Measurements from ENCODE around the gene PCDHB6.
"Not testable (repeated sequence)": the region's sequence is repeated elsewhere in the genome, so short reads cannot be mapped to it uniquely, and the experiment has no call there.

Gene PCDHB6

GRCh38 chr5:141149812-141150211 is at the start of gene PCDHB6:
PCDHB6 (plus strand) TSS chr5:141150057; CDS start chr5:141150258, 201 bp downstream.
- no peaks in the 10 kb centered on the region for H3K4me1 ChIP-seq (ENCODE audit: insufficient read depth, low read length)
- H3K36me3 ChIP-seq (ENCODE audit: insufficient read depth, low read length) = no peaks in the 10 kb centered on the region
- H3K9ac ChIP-seq (ENCODE audit: low read depth, low read length) = no peak within 1 kb of the TSS
- no peaks in the 10 kb centered on the region for H3K9me3 ChIP-seq (ENCODE audit: control insufficient read depth, insufficient read depth, low read length)

DNA sequence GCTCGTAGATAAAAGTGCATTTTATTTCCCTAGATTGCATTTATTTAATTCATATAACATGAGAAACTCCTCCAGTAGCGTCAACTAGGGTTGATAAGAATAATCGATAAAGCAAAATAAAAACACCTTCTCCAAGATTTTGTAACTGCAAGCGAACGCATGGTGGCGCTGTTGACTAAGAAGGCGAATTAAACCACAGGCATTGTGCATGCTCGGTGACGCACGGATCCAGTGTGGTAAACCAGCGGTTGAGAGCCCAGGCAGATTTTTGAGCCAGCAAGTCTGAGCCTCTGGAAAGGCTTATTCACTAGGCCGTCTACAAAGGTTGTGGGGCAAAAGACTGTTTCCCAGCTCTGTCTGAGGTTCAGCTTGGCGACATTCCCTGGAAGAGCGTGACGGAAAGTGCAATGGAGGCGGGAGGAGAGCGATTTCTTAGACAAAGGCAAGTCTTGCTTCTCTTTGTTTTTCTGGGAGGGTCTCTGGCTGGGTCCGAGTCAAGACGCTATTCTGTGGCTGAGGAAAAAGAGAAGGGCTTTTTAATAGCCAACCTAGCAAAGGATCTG is 49.5 kb upstream of the PCDHB6 start, which contains the start of gene PCDHB3:
PCDHB3 (plus strand) TSS at position 231 of the 563 bp plus-strand sequence; CDS start at position 408, 177 bp downstream.
- Histone ChIP-seq H3K36me3 (ENCODE audit: insufficient read depth, low read length) (no peaks in the 10 kb centered on the region), H3K9ac (ENCODE audit: low read depth, low read length) (peak within 1 kb of the TSS; percentile 25), H3K9me3 (ENCODE audit: control insufficient read depth, insufficient read depth, low read length) (no peaks in the 10 kb centered on the region), H3K4me1 (ENCODE audit: insufficient read depth, low read length) (no peaks in the 10 kb centered on the region)

DNA sequence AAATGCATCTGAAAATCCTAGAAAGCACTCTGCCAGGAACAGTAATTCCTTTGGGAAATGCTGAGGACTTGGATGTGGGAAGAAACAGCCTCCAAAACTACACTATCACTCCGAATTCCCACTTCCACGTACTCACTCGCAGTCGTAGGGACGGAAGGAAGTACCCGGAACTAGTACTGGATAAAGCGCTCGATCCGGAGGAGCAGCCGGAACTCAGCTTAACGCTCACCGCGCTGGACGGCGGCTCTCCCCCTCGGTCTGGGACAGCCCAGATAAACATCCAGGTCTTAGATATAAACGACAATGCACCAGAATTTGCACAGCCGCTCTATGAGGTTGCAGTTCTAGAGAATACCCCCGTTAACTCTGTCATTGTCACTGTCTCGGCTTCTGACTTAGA is 48.8 kb upstream of the PCDHB6 start:
- Histone ChIP-seq H3K9me3 (ENCODE audit: control insufficient read depth, insufficient read depth, low read length) (no peaks in the 10 kb centered on the region), H3K9ac (ENCODE audit: low read depth, low read length) (no peak overlapping the region), H3K4me1 (ENCODE audit: insufficient read depth, low read length) (no peaks in the 10 kb centered on the region)

GRCh38 chr5:141102070-141102469 is 47.8 kb upstream of the PCDHB6 start:
- H3K4me1 ChIP-seq (ENCODE audit: insufficient read depth, low read length); H3K9me3 ChIP-seq (ENCODE audit: control insufficient read depth, insufficient read depth, low read length); H3K9ac ChIP-seq (ENCODE audit: low read depth, low read length); H3K36me3 ChIP-seq (ENCODE audit: insufficient read depth, low read length): not testable (repeated sequence)

More for the DNA sequence above, 48.8 kb upstream of the PCDHB6 start:
- no peaks in the 10 kb centered on the region for H3K36me3 ChIP-seq (ENCODE audit: insufficient read depth, low read length)

DNA sequence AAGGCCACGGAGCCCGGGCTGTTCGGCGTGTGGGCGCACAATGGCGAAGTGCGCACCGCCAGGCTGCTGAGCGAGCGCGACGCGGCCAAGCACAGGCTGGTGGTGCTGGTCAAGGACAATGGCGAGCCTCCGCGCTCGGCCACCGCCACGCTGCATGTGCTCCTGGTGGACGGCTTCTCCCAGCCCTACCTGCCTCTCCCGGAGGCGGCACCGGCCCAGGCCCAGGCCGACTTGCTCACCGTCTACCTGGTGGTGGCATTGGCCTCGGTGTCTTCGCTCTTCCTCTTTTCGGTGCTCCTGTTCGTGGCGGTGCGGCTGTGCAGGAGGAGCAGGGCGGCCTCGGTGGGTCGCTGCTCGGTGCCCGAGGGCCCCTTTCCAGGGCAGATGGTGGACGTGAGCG is 47.4 kb upstream of the PCDHB6 start:
- not testable (repeated sequence) for H3K4me1 ChIP-seq (ENCODE audit: insufficient read depth, low read length); H3K9me3 ChIP-seq (ENCODE audit: control insufficient read depth, insufficient read depth, low read length); H3K36me3 ChIP-seq (ENCODE audit: insufficient read depth, low read length); H3K9ac ChIP-seq (ENCODE audit: low read depth, low read length)

GRCh38 chr5:141105350-141105749 is 44.5 kb upstream of the PCDHB6 start:
- H3K9ac ChIP-seq (ENCODE audit: low read depth, low read length) = no peak overlapping the region
- no peaks in the 10 kb centered on the region for H3K9me3 ChIP-seq (ENCODE audit: control insufficient read depth, insufficient read depth, low read length)
- H3K4me1 ChIP-seq (ENCODE audit: insufficient read depth, low read length) = no peaks in the 10 kb centered on the region
- no peaks in the 10 kb centered on the region for H3K36me3 ChIP-seq (ENCODE audit: insufficient read depth, low read length)

DNA sequence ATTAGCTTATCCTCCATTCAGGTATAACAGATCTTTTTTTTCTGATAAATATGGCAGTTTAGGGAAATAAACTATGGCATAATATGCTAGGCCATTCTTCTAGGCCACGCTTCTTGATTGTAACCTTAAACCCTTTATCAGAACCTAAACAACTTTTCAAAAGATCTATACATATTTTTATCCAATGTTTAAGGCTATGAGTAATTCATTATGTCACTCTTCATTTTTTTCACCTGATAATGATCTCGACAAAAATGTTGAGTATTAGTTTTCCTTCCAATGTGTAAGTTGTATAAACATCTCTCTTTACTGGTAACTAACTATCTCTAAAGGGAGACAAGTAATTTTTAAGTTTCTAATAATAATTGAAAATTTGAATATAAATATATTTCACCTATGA is 30.6 kb upstream of the PCDHB6 start:
- peaks cover 8% of the 10 kb centered on the region; the same call in 1 of the 2 replicates for H3K9me3 ChIP-seq (ENCODE audit: control insufficient read depth, insufficient read depth, low read length)
- H3K9ac ChIP-seq (ENCODE audit: low read depth, low read length) = no peak overlapping the region
- no peaks in the 10 kb centered on the region for H3K4me1 ChIP-seq (ENCODE audit: insufficient read depth, low read length)
- H3K36me3 ChIP-seq (ENCODE audit: insufficient read depth, low read length) = no peaks in the 10 kb centered on the region

DNA sequence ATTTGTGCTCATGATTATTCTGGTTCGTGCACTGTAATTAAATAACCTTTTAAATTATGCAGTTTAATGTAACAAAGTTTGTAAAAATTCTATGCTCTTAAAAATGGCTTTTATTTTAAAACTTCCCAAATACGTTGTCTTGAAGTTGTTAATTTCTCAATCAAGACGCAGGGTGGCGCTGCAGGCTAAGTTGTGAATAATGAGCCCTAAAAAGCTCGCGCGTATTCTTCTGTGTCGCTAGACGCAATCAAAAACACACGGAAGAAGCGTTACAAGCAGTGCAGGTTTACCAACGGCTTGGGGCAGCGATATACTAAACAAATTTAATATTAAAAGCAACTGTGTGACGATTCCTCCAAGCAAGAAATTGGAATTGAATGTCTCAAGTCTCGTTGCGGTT is 28.3 kb upstream of the PCDHB6 start, which contains the start of gene PCDHB4:
PCDHB4 (plus strand) TSS at position 256 of the 400 bp plus-strand sequence. CDS start 181 bp downstream, outside the sequence.
- peak within 1 kb of the TSS; percentile 3; the same call in 1 of the 2 replicates for H3K9ac ChIP-seq (ENCODE audit: low read depth, low read length)
- H3K4me1 ChIP-seq (ENCODE audit: insufficient read depth, low read length) = no peaks in the 10 kb centered on the region
- H3K36me3 ChIP-seq (ENCODE audit: insufficient read depth, low read length) = no peaks in the 10 kb centered on the region
- H3K9me3 ChIP-seq (ENCODE audit: control insufficient read depth, insufficient read depth, low read length) = peaks cover 6% of the 10 kb centered on the region; the same call in 1 of the 2 replicates

DNA sequence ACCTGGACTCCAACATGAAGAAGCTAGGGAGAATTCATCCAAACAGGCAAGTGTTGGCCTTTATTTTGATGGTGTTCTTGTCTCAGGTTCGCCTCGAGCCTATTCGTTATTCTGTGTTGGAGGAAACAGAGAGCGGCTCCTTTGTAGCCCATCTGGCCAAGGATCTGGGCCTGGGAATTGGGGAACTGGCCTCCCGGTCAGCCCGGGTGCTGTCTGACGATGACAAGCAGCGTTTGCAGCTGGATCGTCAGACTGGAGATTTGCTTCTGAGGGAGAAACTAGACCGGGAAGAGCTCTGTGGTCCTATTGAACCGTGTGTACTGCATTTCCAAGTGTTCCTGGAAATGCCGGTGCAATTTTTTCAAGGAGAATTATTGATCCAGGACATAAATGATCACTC is 27.9 kb upstream of the PCDHB6 start:
- peak overlapping the region; percentile 3; the same call in 1 of the 2 replicates for H3K9ac ChIP-seq (ENCODE audit: low read depth, low read length)
- H3K9me3 ChIP-seq (ENCODE audit: control insufficient read depth, insufficient read depth, low read length) = peaks cover 3% of the 10 kb centered on the region; the same call in 1 of the 2 replicates
- H3K36me3 ChIP-seq (ENCODE audit: insufficient read depth, low read length) = no peaks in the 10 kb centered on the region
- H3K4me1 ChIP-seq (ENCODE audit: insufficient read depth, low read length) = no peaks in the 10 kb centered on the region

- H3K4me1 ChIP-seq (ENCODE audit: insufficient read depth, low read length); H3K9ac ChIP-seq (ENCODE audit: low read depth, low read length); H3K36me3 ChIP-seq (ENCODE audit: insufficient read depth, low read length); H3K9me3 ChIP-seq (ENCODE audit: control insufficient read depth, insufficient read depth, low read length): not testable (repeated sequence)
These were observed 26.3 kb upstream of the PCDHB6 start for GRCh38 chr5:141123396-141124135.

GRCh38 chr5:141127305-141127704 is 22.6 kb upstream of the PCDHB6 start:
- no peak overlapping the region for H3K9ac ChIP-seq (ENCODE audit: low read depth, low read length)
- H3K4me1 ChIP-seq (ENCODE audit: insufficient read depth, low read length) = no peaks in the 10 kb centered on the region
- H3K9me3 ChIP-seq (ENCODE audit: control insufficient read depth, insufficient read depth, low read length) = no peaks in the 10 kb centered on the region
- no peaks in the 10 kb centered on the region for H3K36me3 ChIP-seq (ENCODE audit: insufficient read depth, low read length)

GRCh38 chr5:141135030-141135717 is 14.7 kb upstream of the PCDHB6 start, which contains the start of gene PCDHB5:
PCDHB5 (plus strand) TSS chr5:141135206; CDS start chr5:141135435, 229 bp downstream.
- Histone ChIP-seq H3K4me1 (ENCODE audit: insufficient read depth, low read length) (no peaks in the 10 kb centered on the region), H3K9me3 (ENCODE audit: control insufficient read depth, insufficient read depth, low read length) (0 out of 2 replicates have a peak, but pooled peaks cover 3% of the 10 kb centered on the region), H3K36me3 (ENCODE audit: insufficient read depth, low read length) (no peaks in the 10 kb centered on the region), H3K9ac (ENCODE audit: low read depth, low read length) (peak within 1 kb of the TSS; percentile 89)

GRCh38 chr5:141135718-141136266 is 14.1 kb upstream of the PCDHB6 start:
- Histone ChIP-seq H3K9ac (ENCODE audit: low read depth, low read length) (peak overlapping the region; percentile 89), H3K9me3 (ENCODE audit: control insufficient read depth, insufficient read depth, low read length) (0 out of 2 replicates have a peak, but pooled peaks cover 3% of the 10 kb centered on the region), H3K36me3 (ENCODE audit: insufficient read depth, low read length) (no peaks in the 10 kb centered on the region), H3K4me1 (ENCODE audit: insufficient read depth, low read length) (no peaks in the 10 kb centered on the region)

DNA sequence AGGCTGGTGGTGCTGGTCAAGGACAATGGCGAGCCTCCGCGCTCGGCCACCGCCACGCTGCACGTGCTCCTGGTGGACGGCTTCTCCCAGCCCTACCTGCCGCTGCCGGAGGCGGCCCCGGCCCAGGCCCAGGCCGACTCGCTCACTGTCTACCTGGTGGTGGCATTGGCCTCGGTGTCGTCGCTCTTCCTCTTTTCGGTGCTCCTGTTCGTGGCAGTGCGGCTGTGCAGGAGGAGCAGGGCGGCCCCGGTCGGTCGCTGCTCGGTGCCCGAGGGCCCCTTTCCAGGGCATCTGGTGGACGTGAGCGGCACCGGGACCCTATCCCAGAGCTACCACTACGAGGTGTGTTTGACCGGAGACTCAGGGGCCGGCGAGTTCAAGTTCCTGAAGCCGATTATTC is 12.5 kb upstream of the PCDHB6 start:
- H3K4me1 ChIP-seq (ENCODE audit: insufficient read depth, low read length); H3K9me3 ChIP-seq (ENCODE audit: control insufficient read depth, insufficient read depth, low read length); H3K9ac ChIP-seq (ENCODE audit: low read depth, low read length); H3K36me3 ChIP-seq (ENCODE audit: insufficient read depth, low read length): not testable (repeated sequence)

Measured in ES-I3 (cell line).